Activated CD4-positive, alpha-beta memory T cell treated with anti-CD3 and anti-CD28 coated beads, Interleukin-2, amount 10 ng/mL, durations not matched to agents 7 days and 5 days (primary cell): ENCODE measurements around the gene FAM171A2. TPM values are rescaled to one million over a fixed set of nuclear protein-coding genes. Genes with fewer than 3 reads are reported as not detected.
A peak's percentile ranks its signal among the peaks of the same experiment; 100 is the strongest.
"Not testable (repeated sequence)": the region's sequence is repeated elsewhere in the genome, so short reads cannot be mapped to it uniquely, and the experiment has no call there.

Source experiments
- CTCF ChIA-PET: fragments of 350-600 bp; sonication (Branson Sonifier 250); formaldehyde crosslinking; loops from one replicate; lab custom pipeline; 2021; ENCODE audit warnings: antibody characterized with exemption, inconsistent platforms; lab: Charles Lee
- POLR2A ChIA-PET: fragments of 350-600 bp; sonication (Branson Sonifier 250); formaldehyde crosslinking; loops from one replicate; lab custom pipeline; 2021; ENCODE audit warnings: antibody characterized with exemption; lab: Charles Lee
- DNase-seq: peaks from one replicate; pipeline ENCODE4 v3.0.0-alpha.2; 2020
- H3K27ac Mint-ChIP-seq: one replicate; pipeline ENCODE4 v1.8.0; 2021; ENCODE audit warnings: mild to moderate bottlenecking, mixed read lengths
- H3K27me3 Mint-ChIP-seq: one replicate; pipeline ENCODE4 v1.8.0; 2021; ENCODE audit warnings: mixed read lengths
- H3K36me3 Mint-ChIP-seq: one replicate; pipeline ENCODE4 v1.8.0; 2021; ENCODE audit warnings: low read depth, mixed read lengths
- H3K4me1 Mint-ChIP-seq: one replicate; pipeline ENCODE4 v1.8.0; 2021; ENCODE audit warnings: mixed read lengths
- H3K4me3 Mint-ChIP-seq: one replicate; pipeline ENCODE4 v1.8.0; 2021; ENCODE audit warnings: mild to moderate bottlenecking, mixed read lengths
- H3K9me3 Mint-ChIP-seq: one replicate; pipeline ENCODE4 v1.8.0; 2021; ENCODE audit warnings: mixed read lengths
- total RNA-seq, 2 experiments: library from RNA; stranded (reverse); gene quantifications; one replicate each; pipeline ENCODE4 v1.2.3, GENCODE V29; 2021

Gene FAM171A2
- total RNA-seq, 2 experiments from 2014 or later = 0.10 TPM; not detected in 1

GRCh38 chr17:44334315-44334714, 29.3 kb downstream of the FAM171A2 start:
- Mint-ChIP-seq H3K27ac (no peak overlapping the region), H3K36me3 (no peaks in the 10 kb centered on the region), H3K27me3 (peaks cover 2% of the 10 kb centered on the region), H3K9me3 (no peaks in the 10 kb centered on the region), H3K4me1 (peaks cover 10% of the 10 kb centered on the region), H3K4me3 (no peak overlapping the region)
- ChIA-PET CTCF (interaction anchor here (1.0 to 8.1 kb wide), 4 partner anchors 12 to 124 kb away, joined by 3 to 65 read pairs (median 6); partner anchors contain the start of gene FAM171A2), POLR2A (interaction anchor here (1.1 to 1.5 kb wide), 3 partner anchors 11 to 148 kb away, joined by 3 to 4 read pairs (median 3); partner anchors contain the start of genes GRN and TMUB2)
- DNase-seq = no peak

- no peak for DNase-seq
- no peaks in the 10 kb centered on the region for H3K9me3 Mint-ChIP-seq
- peaks cover 7% of the 10 kb centered on the region for H3K4me1 Mint-ChIP-seq
- no peak overlapping the region for H3K27ac Mint-ChIP-seq
- H3K36me3 Mint-ChIP-seq = no peaks in the 10 kb centered on the region
- CTCF ChIA-PET = interaction anchor here (0.9 to 8.1 kb wide), 4 partner anchors 12 to 123 kb away, joined by 3 to 65 read pairs (median 12); partner anchors contain the start of genes FAM171A2 and GRN
- H3K4me3 Mint-ChIP-seq = no peak overlapping the region
- POLR2A ChIA-PET = interaction anchor here (1.1 to 1.4 kb wide), 2 partner anchors 16 to 123 kb away, joined by 4 read pairs; no protein-coding TSS in a partner anchor
- peaks cover 2% of the 10 kb centered on the region for H3K27me3 Mint-ChIP-seq
Observed at GRCh38 chr17:44333371-44333770, 30.3 kb downstream of the FAM171A2 start.

- Mint-ChIP-seq H3K27me3 (peaks cover 2% of the 10 kb centered on the region), H3K36me3 (no peaks in the 10 kb centered on the region), H3K4me1 (peaks cover 16% of the 10 kb centered on the region), H3K4me3 (no peak overlapping the region), H3K27ac (peak overlapping the region; percentile 32), H3K9me3 (no peaks in the 10 kb centered on the region)
- peak; percentile 74 for DNase-seq
- CTCF ChIA-PET = interaction anchor here (0.6 to 8.1 kb wide), 20 partner anchors 9 to 163 kb away, joined by 3 to 65 read pairs (median 4); partner anchors contain the start of genes FAM171A2, GRN and TMUB2
- POLR2A ChIA-PET = interaction anchor here (0.8 to 2.0 kb wide), 9 partner anchors 14 to 145 kb away, joined by 3 to 9 read pairs (median 5); partner anchors contain the start of gene GRN
Observed at GRCh38 chr17:44331249-44331760, 32.3 kb downstream of the FAM171A2 start.

- not testable (repeated sequence) for H3K27me3 Mint-ChIP-seq, H3K27ac Mint-ChIP-seq, DNase-seq, H3K4me3 Mint-ChIP-seq, H3K9me3 Mint-ChIP-seq, H3K36me3 Mint-ChIP-seq
- H3K4me1 Mint-ChIP-seq = peaks cover 22% of the 10 kb centered on the region
- POLR2A ChIA-PET = interaction anchor here (0.5 to 2.0 kb wide), 7 partner anchors 15 to 264 kb away, joined by 3 to 9 read pairs (median 5); no protein-coding TSS in a partner anchor
- CTCF ChIA-PET = interaction anchor here (0.6 to 8.1 kb wide), 19 partner anchors 10 to 223 kb away, joined by 3 to 65 read pairs (median 6); partner anchors contain the start of genes FAM171A2, GRN and TMUB2
Observed at GRCh38 chr17:44330263-44330662, 33.4 kb downstream of the FAM171A2 start.

GRCh38 chr17:44329516-44329915, 34.1 kb downstream of the FAM171A2 start:
- not testable (repeated sequence) for H3K27me3 Mint-ChIP-seq, H3K36me3 Mint-ChIP-seq, H3K27ac Mint-ChIP-seq, H3K9me3 Mint-ChIP-seq, H3K4me3 Mint-ChIP-seq, DNase-seq
- ChIA-PET CTCF (interaction anchor here (0.6 to 8.1 kb wide), 9 partner anchors 9 to 222 kb away, joined by 3 to 65 read pairs (median 6); no protein-coding TSS in a partner anchor), POLR2A (interaction anchor here (2.0 kb wide), 1 partner anchor 120 kb away, joined by 8 read pairs; no protein-coding TSS in a partner anchor)
- peaks cover 23% of the 10 kb centered on the region for H3K4me1 Mint-ChIP-seq

GRCh38 chr17:44327715-44328449, 35.8 kb downstream of the FAM171A2 start:
- Mint-ChIP-seq H3K27me3 (no peaks in the 10 kb centered on the region), H3K4me1 (peaks cover 34% of the 10 kb centered on the region), H3K9me3 (no peaks in the 10 kb centered on the region), H3K27ac (no peak overlapping the region), H3K4me3 (peak overlapping the region; percentile 16), H3K36me3 (no peaks in the 10 kb centered on the region)
- POLR2A ChIA-PET = interaction anchor here (0.8 to 8.0 kb wide), 5 partner anchors 107 to 142 kb away, joined by 3 to 117 read pairs (median 8); partner anchors contain the start of genes TMUB2 and UBTF
- CTCF ChIA-PET = interaction anchor here (1.3 to 8.1 kb wide), 3 partner anchors 118 to 130 kb away, joined by 9 to 65 read pairs (median 18); no protein-coding TSS in a partner anchor
- no peak for DNase-seq

GRCh38 chr17:44326861-44327444, 36.7 kb downstream of the FAM171A2 start:
- peak; percentile 96 for DNase-seq
- Mint-ChIP-seq H3K27me3 (no peaks in the 10 kb centered on the region), H3K27ac (peak overlapping the region; percentile 81), H3K36me3 (no peaks in the 10 kb centered on the region), H3K4me1 (peaks cover 34% of the 10 kb centered on the region), H3K9me3 (no peaks in the 10 kb centered on the region), H3K4me3 (peak overlapping the region; percentile 87)
- CTCF ChIA-PET = interaction anchor here (0.7 to 1.7 kb wide), 10 partner anchors 9 to 203 kb away, joined by 3 to 18 read pairs (median 5); partner anchors contain the start of genes FAM171A2, GRN, HDAC5 and UBTF
- POLR2A ChIA-PET = interaction anchor here (1.0 to 8.0 kb wide), 10 partner anchors 8 to 141 kb away, joined by 3 to 117 read pairs (median 6); partner anchors contain the start of genes GRN, TMUB2 and UBTF

- Mint-ChIP-seq H3K4me1 (peaks cover 28% of the 10 kb centered on the region), H3K27ac (peak within 1 kb of the TSS; percentile 97), H3K9me3 (no peaks in the 10 kb centered on the region), H3K27me3 (no peaks in the 10 kb centered on the region), H3K4me3 (peak within 1 kb of the TSS; percentile 87), H3K36me3 (peaks cover 14% of the 10 kb centered on the region)
- ChIA-PET POLR2A (interaction anchor here (0.9 to 8.0 kb wide), 8 partner anchors 14 to 396 kb away, joined by 3 to 117 read pairs (median 6); partner anchors contain the start of genes TMUB2 and UBTF), CTCF (interaction anchor here (0.5 to 1.2 kb wide), 4 partner anchors 29 to 139 kb away, joined by 3 to 8 read pairs (median 4); no protein-coding TSS in a partner anchor)
- DNase-seq = peak; percentile 95
Observed at GRCh38 chr17:44324571-44325275, 38.9 kb downstream of the FAM171A2 start, which contains the start of gene SLC25A39. Gene SLC25A39 (minus strand): TSS chr17:44324823. CDS start chr17:44323562, 1,261 bp downstream.

GRCh38 chr17:44324092-44324570, 39.5 kb downstream of the FAM171A2 start:
- CTCF ChIA-PET = interaction anchor here (0.6 to 1.2 kb wide), 3 partner anchors 102 to 138 kb away, joined by 3 to 8 read pairs (median 4); no protein-coding TSS in a partner anchor
- Mint-ChIP-seq H3K9me3 (no peaks in the 10 kb centered on the region), H3K27ac (peak overlapping the region; percentile 52), H3K4me1 (peaks cover 28% of the 10 kb centered on the region), H3K4me3 (peak overlapping the region; percentile 87), H3K36me3 (peaks cover 19% of the 10 kb centered on the region), H3K27me3 (no peaks in the 10 kb centered on the region)
- POLR2A ChIA-PET = interaction anchor here (1.0 to 8.0 kb wide), 7 partner anchors 106 to 396 kb away, joined by 3 to 117 read pairs (median 8); partner anchors contain the start of genes TMUB2 and UBTF
- no peak for DNase-seq

GRCh38 chr17:44323359-44324091, 40.1 kb downstream of the FAM171A2 start:
- Mint-ChIP-seq H3K4me3 (peak overlapping the region; percentile 87), H3K27ac (peak overlapping the region; percentile 52), H3K4me1 (peaks cover 28% of the 10 kb centered on the region), H3K27me3 (no peaks in the 10 kb centered on the region), H3K9me3 (no peaks in the 10 kb centered on the region), H3K36me3 (peaks cover 20% of the 10 kb centered on the region)
- DNase-seq = no peak
- CTCF ChIA-PET = interaction anchor here (0.7 kb wide), 1 partner anchor 102 kb away, joined by 4 read pairs; no protein-coding TSS in a partner anchor
- POLR2A ChIA-PET = interaction anchor here (1.3 to 8.0 kb wide), 6 partner anchors 105 to 395 kb away, joined by 3 to 117 read pairs (median 10); partner anchors contain the start of genes TMUB2 and UBTF
